Amniotic epithelial cell (primary cell): ENCODE data around the gene CIRBP.

Source experiments
- DNase-seq: peaks from one replicate; pipeline ENCODE4 v3.0.0-alpha.2; 2010; ENCODE audit warnings: low read depth

The CIRBP gene

DNA sequence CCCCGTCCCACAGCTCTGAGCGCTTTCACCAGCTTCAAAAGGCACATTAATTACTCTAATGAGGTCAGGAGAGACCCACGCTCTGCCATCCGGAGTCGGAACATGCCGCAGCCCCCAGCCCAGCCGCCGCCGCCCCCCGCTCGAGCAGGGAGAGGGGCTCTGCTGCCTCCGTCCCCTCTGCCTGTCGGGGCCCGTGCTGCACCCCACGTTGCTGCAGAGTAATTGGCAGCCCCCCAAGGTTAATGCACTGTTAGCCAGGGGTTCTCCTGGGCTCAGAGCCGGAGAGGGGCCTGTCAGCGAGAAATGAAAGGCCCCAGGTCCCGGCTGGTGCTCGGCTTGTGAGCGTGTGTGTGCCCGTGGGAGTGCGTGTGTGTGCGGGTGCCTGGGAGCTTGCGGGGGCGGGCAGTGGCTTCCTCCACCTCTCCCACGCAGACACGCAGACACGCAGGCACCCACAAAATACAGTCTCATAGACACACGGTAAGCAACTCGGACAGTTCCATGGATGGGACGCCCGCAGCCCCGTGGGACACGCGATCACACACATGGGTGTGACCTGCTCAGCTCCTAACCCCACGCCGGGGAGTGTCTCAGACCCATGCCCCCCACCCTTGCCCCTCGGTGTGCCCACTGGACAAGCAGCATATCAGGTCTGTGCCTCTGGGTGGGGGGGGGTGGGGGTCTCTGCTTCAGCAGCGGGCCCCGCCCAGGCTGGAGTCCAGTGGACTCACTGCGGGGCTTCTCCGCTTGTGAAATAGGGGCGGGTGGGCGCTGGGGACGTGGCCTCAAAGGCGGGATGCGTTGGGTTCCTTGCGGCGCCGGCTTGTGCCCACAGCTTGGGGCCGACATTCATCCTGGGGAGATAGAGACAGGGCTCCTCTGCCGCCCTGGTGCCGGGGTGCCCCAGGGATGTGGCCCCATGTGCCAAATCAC, 11.8 kb downstream of the CIRBP start:
- DNase-seq: no peak

DNA sequence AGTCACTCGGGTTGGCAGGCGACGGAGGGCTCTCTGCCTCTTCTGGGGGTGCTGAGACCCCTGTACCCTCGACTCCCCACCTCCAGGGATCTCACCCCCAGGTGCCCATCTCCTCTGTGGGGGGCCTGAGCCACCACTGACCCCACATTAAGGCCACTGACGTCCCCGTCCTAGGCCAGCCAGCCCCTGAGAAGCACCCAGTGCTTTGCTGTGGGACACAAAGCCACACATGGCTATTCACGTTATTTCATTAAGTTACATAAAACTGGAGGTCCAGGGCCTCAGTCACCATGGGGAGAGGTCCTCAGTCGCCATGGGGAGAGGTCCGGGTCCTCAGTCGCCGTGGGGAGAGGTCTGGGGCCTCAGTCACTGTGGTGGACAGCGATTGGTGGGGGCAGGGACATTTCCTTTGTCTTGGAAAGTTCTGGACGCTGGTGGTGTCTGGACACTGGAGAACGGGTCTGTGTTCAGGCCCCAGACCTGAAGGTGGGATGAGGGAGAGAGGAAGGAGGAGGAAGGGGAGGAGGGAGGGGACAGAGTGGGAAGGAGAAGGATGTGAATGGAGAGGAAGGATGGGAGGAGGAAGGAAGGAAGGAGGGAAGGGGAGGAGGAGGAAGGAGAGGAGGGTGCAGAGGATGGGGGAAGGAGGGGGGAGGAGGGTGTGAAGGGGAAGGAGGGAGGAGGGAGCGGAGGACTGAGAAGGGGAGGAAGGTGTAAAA, 12.6 kb downstream of the CIRBP start:
- no peak for DNase-seq

DNA sequence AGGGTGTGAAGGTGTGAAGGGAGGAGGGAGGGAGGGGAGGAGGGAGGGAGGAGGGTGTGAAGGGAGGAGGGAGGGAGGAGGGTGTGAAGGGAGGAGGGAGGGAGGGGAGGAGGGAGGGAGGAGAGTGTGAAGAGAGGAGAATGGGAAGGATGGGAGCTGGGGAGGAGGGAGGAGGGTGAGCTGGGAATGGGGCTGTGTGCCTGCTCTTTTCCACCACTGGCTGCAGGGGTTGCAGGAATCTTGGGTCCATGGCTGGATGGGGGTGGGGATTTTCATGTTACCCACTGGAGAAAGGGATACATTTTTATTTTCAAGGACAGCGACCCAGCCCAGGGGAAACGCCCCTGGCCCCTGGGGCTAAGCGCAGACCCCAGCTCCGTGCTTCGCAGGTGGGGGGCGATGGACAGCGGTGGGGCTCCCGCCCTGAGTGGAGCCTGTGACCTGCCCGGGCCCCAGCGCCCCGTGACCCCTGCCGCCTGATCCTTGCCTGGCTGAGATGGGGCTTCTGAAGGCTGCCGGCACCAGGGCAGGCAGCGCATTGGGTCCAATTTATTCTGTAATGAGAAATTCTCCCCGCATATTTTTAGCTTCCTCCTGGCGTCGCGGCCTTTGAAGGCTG, 13.6 kb downstream of the CIRBP start:
- DNase-seq: no peak

DNA sequence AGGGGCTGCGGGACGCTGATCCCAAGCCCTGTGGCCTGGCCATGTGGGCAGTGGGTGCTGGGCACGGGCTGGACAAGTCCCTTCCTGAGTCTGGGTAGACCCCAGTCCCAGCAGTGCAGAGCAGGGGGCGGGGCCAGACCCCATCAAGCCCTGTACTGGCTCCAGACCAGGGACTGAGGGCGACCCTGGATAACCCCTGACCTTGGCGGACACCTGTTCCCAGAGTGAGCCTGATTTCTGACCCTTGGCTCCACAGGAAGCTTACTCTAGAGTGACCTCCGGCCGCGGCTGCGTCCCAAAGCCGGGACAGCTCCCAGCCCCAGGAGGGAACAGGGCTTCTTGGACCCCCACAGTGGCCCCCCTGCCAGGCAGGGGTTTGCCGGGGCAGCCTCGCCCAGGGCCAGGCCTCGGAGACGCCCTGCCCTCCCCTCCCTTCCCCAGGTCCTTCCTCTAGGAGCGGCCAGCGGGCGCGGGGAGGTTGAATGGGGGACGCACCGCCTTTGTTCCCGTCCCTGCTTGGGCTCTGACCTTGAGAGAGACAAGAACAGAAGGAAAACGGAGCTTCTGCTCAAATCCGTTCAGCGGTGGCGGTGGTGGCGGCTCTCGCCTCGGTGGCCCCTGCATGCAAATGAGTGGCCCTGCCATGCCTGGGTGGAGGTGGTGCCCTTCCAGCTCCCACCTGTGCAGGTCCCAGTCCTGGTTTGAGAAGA, 14.2 kb downstream of the CIRBP start:
- DNase-seq: no peak

DNA sequence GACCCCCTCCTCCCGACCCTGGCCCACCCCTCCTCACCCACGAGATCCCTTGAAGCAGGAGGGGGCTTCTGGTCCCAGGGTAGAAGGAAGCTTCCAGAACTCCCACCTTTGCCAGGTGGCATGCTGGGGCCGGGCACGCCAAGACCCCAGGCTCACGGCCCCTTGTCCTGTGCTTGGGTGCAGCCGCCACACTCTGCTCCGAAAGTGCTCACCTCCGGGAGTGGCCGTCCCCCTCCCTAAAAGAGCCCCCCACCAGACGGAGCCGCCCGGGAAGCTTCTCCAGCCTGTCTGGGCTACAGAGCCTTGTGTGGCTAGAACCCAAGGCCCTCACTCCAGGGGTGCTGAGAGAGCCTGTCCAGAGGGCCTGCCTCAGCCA, 14.8 kb downstream of the CIRBP start:
- no peak for DNase-seq

DNA sequence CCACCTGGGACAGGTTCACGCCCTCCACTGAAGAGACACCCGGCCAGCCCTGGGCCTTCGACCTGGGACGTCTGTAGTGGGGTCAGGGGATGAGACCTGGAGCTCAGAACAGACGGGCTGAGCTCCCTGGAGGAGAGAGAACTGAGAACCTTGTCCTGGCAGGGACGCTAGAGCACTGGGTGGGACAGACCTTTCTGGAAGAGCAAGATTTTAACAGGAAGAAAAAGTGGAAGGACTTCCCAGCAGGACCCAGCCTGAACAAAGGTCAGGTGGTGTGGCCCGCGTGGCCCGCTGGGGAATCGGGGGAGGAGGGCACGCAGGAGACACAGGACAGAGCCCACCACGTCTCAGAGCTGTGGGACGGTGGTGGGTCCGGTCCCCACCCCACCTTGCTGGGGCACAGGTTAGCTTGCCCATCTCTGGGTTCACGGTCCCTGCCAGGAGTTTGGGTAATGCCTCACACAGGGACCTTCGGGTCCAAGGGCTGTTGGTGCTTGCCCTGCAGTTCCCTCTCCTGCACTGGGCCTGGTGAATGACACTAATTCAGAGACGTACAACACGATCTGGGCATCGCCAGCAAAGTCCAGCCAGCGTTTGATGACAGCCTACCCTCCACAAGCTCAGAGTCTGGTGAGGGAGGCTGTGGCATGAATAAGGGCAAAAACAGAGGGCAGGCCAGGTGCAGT, 15.3 kb downstream of the CIRBP start:
- DNase-seq: no peak

DNA sequence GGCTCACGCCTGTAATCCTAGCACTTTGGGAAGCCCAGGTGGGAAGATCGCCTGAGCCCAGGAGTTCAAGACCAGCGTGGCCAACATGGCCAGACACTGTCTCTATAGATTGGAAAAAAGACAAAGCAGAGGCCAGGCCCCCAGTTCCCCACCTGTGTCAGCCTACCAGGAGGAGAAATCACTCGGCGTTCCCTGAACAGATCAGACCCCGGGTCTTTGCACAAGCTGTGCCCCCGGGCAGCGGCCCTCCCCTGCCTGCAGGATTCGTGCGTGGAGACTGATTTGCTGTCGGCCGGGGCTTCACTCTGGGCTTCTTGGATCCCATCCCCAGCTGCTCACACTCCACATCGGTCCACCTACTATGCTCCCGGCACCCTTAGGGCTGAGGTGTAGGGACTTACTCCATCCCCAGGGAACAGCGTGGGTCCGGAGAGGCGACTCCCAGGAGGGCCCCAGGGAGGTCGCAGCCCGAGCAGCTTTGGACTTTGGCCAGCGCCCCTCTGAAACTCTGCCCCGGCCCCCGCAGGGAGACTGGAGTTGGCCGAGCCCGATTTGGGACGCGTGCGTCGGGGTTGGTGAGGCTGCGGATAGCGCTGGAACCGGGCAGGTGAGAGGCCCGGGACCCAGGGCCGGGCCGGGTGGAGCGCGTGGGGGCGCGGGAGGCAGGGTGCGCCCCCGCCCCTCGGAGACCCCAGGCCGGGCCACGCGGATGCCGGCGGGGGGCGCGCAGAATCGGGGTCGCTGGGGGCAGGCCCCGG, 16.0 kb downstream of the CIRBP start:
- no peak for DNase-seq

DNA sequence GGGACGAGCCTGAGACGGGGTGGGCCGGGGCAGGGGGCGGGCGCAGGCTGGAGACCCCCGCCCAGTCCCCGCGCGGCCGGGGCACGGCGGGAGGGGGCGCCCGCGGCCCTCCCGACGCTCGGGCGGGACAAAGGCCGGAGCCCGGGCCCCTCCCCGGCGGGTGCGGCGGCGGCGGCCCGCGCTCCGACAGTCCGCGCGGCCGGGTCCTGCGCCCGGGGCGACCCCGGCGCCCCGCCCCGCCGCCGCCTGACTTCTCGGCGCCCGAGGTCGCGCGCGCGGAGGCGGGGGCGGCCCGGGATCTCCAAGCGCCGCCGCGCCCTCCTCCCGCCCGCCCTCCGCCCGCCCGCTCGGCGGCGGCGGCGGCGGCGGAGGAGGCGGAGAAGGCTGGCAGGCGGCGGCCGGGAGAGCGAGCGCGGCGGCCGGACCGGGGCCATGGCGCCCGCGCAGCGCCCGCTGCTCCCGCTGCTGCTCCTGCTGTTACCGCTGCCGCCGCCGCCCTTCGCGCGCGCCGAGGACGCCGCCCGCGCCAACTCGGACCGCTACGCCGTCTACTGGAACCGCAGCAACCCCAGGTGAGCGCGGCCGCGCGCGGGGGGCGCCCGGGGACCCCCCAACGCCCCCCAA, 16.7 kb downstream of the CIRBP start, which contains the start of gene EFNA2:
Gene EFNA2 (plus strand): TSS at position 137 of the 624 bp plus-strand sequence. CDS start 296 bp downstream, at position 433.
- no peak for DNase-seq

DNA sequence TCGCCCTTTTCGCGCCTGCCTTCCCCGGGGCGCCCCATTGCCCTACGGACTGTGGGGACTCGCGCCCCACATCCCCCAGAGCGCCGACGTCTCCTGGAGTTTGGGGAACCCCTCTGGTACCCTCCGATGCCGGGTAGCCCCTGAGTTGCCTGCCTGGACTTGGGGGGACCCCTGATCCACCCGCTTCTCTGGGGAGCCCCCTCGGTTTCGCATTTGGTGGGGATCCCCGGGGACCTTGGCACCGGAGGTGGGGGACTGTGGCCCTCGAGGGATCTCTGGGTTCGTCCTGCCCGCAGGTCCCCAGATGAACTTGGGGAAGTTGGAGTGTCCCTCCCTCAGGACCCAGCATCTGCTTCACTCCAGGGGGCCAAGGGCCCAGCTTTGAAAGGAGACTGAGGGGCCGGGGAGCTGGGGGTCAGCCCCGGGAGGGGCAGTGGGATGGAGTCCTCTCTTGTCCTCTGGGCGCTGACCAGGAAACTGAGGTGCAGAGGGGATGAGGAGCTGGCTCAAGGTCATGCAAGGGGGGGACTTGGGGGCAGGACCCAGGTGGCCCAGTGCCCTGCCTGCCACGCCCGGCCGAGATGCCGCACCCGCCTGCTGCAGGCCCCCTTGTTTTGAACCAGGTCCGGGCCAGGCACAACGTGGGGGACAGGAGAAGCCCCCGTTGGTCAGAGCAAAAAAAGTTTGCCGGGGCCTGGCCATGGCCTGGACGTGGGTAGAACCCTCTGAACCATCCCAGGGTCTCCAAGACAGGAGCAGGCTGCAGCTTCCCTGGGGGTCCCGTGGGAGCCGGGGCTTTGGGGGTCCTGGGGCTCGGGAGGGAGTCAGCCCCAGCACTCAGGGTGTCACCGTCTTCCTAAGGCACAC, 17.6 kb downstream of the CIRBP start:
- no peak for DNase-seq

DNA sequence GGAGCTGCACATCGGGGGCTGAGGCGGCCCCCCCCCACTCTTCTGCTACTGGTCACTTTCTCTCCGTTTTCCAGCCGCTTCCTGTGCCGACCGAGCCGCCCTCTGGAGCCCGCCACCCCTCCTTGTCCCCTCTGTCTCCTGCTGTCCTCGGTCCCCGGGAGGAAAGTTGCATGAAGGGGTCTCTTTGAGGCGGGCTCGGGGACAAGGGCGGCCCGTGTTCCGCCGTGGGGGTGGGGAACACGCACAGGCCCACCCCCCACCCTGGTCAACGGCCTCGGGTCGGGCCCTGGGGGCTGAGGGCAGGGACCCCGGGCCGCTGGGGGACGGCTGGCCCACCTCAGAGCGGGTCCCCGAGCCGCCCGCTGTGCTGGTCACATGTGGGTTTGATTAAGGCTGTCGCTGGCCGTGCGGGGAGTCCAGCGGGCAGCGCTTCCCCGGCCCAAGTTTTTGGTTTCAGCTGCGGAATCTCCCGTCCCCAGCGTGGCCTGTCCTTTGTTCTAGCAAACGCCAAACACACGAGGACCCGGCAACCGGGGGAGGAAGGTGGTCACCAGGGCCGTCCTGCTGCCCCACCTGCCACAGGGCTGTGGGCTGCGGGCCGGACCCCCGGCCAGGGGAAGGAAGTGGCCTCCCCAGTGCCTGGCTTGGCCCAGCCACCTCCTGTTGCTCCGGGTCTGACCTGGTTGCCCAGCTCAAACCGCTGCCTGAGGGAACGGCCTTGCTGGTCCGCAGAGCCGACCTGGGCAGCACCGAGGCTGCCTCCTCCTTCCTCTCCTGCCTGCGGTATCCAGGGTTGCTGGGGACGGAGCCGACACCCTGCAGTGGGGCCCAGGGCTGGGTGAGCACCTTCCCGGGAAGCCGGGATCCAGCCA, 18.5 kb downstream of the CIRBP start:
- DNase-seq: no peak

DNA sequence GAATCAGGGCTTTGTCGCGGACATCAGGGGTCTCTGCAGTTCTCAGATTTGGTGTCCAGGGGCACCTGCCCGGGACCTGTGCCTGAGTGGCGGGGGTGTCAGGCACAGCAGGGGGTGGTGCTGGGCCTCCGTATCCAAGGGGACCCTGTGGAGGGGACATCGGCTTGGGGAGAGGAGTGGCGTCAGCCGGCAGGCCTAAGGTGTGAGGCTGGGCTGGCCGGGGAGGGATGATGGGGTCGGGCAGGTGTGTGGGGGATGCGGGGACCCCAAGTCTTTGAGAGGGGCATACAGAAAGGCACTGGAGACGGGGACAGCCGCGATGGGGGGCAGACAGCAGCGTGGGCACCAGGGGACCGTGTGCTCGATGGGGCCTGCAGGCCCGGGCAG, 19.1 kb downstream of the CIRBP start:
- DNase-seq: no peak

DNA sequence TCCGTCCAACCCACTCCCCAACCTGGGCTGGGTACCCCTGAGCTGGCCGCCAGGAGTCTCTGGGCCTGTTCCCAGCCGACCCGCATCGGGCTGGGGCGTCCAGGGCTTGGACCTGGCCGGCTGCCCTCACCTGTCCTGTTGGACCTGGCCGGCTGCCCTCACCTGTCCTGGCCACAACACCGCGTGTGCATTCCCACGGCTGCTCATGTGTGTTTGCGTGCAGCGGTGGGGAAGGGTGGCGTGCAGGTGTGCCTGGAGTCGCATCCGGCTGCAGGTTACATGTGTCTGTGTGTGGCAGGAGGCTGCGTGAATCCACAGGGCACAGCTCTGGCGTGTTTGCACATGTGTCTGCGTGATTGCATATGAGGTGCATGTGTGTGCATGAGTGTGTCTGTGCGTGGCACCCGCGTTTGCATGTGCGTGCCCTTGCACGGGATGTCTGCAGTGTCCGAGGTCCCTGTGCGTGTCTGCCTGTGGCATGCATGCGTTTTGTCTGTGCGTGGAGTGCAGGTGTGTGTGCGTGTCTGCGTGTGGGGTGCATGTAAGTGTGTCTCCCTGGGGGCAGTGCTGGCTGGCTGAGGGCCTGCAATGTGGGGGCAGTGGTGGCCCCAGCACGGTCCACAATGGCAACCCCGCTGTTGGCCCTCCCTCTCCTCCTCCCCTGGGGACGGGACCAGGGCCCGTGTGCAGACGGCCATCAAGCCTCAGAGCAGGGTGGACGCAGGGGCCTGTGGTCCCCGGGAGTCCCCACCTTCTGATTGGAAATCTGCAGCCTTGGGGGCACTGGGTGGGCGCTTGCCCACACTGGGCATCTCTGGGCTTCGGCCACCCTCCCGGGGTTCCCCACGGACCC, 19.9 kb downstream of the CIRBP start:
- DNase-seq: no peak

DNA sequence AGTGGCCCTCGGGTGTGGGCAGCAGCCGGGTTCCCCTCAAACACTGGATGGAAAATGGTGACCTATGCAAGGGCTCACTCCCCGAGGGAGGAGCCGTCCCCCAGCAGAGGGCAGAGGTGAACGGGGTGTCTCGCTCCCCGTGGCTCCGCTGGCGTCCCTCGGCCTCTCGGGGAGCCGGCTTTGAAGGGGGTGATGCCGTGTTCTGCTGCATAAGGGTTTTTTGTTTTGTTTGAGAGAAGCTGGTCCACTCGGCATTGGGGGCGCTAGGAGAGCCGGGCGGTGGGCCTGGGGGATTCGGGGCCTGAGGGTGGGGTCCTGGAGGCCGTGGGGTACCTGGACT, 20.5 kb downstream of the CIRBP start:
- no peak for DNase-seq

DNA sequence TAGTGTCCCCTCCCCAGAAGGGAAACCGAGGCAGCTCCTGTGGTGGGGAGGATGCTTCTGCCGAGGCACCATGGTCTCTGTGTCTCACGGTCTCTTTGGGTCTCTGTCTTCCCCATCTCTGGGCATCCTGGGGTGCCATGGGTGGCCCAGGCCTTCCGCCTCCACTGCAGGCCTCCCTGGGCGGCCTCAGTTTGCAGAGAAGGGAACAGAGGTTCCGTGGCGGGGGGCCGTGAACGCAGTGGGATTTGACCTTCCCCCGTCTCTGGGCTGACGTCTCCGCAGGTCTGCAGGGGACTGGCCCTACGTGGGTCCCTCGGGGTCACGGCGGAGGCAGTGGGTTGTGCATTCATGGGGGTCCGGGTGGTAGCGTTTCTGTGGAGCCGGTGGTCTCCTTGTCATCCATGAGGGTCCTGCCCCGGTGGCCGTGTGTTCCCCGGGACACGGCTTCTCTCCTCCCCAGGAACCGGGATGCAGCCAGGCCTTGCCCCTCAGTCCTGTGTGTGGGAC, 21.1 kb downstream of the CIRBP start:
- DNase-seq: no peak

DNA sequence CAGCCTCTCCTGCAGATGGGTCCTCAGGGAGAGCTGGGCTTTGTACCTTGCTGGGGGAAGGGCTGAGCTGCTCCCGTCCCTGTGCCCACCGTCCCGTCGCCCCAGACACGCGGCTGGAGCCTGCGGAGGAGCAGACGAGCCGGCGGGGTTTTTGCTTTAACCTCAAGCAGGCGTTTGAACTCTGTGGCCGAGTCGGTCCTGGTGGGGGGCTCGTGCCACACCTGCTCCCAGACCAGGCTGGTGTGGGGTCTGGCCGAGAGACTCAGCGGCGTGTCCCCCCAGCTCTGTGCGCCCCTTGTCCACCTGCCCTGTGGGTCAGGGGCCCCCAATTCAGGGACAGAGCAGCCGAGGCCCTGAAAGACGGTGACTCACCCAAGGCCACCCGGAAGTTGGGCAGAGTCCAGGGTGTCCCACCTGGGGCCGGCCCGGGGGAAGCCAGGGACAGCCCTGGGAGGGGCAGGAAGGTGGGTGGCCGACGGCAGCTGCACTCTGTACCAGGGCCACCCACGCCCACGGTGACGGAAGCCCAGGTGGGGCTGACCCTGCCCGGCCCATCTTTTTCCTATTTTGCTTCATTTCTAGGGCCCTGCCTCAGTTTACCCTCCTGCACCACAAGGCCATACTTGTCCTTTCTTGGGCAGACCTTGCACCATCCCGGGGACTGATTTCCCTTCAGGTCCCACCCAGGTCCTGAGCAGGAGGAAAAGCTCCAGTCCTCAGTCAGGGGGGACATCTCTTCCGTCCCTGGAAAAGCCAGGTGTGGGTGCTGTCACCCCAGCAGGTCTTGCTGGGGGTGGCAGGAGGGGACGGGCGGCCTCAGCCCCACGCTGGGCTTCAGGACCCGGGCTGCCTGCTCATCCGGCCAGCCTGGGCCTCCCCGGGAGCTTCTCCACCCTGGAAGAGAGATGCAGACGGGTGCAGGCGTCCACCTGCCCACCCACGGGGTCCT, 21.8 kb downstream of the CIRBP start:
- DNase-seq: no peak

DNA sequence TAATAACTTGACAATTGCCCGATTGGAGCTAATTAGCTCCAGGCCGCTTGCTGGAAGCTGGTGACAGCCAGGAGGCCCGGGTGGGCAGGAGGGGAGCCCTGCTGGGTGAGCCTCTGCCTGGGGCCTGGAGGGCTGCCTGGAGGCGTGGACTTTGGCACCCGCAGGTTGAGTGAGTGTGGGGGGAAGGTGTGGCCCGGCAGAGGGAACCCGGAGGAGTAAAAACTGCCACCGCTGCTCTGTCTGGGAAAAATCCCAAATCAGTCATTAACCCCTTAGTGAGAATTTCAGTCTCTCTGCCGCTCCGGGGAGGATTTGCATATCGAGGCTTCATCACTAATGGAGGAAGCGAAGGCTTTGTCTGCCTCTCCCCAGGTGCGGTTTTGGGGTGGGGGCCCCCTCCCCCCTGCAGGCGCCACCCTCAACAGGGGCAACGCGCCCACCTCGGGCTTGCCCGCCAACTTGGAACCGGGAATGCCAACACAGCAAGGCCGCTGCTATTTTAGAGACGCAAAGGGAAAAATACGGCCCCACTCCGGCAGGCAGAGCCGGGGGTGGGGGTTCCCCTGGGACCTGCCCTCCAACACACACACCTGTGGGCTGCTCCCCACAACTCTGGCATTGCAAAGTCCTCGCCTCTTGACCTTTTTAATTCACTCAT, 22.8 kb downstream of the CIRBP start:
- DNase-seq: no peak
